SH-SY5Y (cell line): ENCODE data around the gene SHISA9.

Experiments used
- GATA2 ChIP-seq: IDR thresholded peaks from 2 replicates; pipeline ENCODE4 v1.6.1; 2011; ENCODE audit warnings: mild to moderate bottlenecking, low read depth, low read length
- GATA3 ChIP-seq: IDR thresholded peaks from 2 replicates; pipeline ENCODE4 v1.6.1; 2011; ENCODE audit warnings: low read depth, mild to moderate bottlenecking, low read length, moderate library complexity

- no peak for TF ChIP-seq GATA3
- TF ChIP-seq GATA2 = no peak
Observed at GRCh38 chr16:12891836-12892235, 9.6 kb upstream of the SHISA9 start.
